ENCODE results near the gene CADM1.

CADM1 gene

DNA sequence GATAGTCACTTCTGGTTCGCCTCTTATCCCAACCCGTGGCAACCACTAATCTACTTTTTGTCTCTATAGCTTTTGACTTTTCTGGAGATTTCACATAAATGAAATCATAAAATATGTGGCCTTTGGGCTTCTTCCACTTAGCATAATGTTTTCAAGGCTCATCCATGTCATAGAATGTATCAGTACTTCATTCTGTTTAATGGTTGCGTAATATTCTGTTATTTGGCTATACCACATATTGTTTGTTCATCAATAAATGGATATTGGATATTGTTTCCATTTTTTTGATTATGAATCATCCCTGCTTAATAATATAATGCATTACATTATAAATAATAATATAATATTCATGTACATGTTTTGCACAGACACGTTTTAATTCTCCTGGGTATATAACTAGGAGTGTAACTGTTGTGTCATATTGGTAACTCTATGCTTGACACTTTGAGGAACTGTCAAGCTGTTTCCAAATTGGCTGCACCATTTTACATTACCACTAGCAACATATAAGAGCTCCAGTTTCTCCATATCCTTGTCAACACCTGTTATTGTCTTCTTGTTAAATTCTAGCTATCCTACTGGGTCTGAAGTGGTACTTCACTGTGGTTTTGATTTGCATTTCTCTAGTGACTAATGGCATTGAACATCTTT is 181.5 kb downstream of the CADM1 start:
- TF ChIP-seq, protein P1, sequence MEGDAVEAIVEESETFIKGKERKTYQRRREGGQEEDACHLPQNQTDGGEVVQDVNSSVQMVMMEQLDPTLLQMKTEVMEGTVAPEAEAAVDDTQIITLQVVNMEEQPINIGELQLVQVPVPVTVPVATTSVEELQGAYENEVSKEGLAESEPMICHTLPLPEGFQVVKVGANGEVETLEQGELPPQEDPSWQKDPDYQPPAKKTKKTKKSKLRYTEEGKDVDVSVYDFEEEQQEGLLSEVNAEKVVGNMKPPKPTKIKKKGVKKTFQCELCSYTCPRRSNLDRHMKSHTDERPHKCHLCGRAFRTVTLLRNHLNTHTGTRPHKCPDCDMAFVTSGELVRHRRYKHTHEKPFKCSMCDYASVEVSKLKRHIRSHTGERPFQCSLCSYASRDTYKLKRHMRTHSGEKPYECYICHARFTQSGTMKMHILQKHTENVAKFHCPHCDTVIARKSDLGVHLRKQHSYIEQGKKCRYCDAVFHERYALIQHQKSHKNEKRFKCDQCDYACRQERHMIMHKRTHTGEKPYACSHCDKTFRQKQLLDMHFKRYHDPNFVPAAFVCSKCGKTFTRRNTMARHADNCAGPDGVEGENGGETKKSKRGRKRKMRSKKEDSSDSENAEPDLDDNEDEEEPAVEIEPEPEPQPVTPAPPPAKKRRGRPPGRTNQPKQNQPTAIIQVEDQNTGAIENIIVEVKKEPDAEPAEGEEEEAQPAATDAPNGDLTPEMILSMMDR (IDR thresholded peaks at IDR 0.05; ENCODE audit: low read depth, low read length, missing control alignments): no peak
- no peak for DNase-seq (ENCODE audit: low read depth)
- in situ Hi-C loops (cut with HindIII; ENCODE audit: low sequenced_read_pairs): no loop called here
- no peak overlapping the region for H3K4me3 ChIP-seq (ENCODE audit: low read depth, low read length)

DNA sequence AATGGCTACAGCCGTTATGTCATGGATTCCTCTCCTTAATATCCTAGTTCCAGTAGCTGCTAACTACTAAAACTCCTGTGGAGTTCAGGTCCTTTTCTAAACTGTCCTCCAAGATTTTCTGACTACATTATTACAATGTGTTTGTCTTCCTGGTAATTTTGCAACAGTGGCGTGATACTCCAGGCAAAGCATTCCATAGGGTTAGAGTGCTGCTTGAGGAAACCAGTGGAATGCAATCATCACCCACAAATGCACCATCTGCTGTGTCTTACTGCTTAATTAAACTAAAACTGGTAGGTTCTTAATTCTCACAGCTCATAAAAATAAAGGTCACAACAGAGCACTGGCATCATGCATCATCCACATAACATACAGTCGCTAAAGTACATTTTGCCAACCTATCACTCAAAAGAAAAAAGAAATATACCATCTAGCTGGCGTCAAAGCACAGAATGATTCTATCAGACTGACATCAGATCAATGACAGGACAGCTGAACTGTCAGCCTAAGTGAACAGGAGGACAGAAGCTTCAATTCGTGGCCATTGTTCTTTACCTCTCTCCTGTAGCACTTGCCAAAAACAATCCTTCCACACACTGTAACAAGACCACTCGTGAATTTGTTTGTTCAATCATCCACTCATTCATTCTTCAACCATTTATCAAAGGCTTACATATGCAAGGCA is 182.5 kb downstream of the CADM1 start:
- in situ Hi-C loops (cut with HindIII; ENCODE audit: low sequenced_read_pairs): no loop called here
- no peak overlapping the region for H3K4me3 ChIP-seq (ENCODE audit: low read depth, low read length)
- TF ChIP-seq, protein P1 (IDR thresholded peaks at IDR 0.05; ENCODE audit: low read depth, low read length, missing control alignments): no peak
- DNase-seq (ENCODE audit: low read depth): peak; percentile 33

DNA sequence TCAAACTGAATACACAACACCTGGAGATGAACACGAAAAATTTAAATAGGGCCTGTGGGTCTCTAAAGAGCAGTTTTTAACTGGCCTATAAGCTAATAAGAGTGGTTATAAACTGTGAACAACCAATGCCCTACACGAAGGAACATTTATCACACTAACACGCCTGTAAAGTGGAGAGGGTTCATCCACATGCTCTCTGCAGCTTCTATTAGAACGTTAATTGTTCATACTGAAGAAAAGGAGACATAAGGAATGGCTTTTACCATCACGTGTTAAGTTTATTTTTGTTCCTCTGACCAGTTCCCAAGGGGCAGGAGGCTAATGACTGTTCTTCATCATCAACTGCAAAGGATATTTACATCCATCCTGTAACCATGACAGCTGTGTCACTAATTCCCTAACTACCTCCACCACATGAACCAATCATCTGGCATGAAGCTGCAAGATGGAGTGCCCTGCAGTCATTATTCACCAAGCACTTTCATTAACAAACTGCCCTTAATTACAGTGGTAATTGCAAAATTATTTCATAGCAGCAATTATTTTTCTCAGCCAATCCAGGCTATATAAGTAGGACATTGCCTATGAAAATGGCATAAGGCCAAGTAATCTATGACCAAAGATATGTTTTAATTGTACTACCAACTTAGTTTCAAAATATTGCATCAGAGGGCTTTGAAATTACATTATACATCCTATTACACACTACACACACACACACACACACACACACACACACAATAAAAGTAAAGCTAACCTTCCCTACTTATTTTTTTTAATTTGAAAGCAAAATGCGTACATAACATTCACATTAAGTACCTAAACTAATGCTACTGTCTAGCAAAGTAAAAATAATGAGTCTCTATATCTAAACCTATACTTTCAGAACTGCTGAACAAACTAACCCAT is 186.7 kb downstream of the CADM1 start:
- TF ChIP-seq, protein P1 (IDR thresholded peaks at IDR 0.05; ENCODE audit: low read depth, low read length, missing control alignments): no peak
- no peak overlapping the region for H3K4me3 ChIP-seq (ENCODE audit: low read depth, low read length)
- in situ Hi-C loops (cut with HindIII; ENCODE audit: low sequenced_read_pairs): no loop called here
- DNase-seq (ENCODE audit: low read depth): no peak

DNA sequence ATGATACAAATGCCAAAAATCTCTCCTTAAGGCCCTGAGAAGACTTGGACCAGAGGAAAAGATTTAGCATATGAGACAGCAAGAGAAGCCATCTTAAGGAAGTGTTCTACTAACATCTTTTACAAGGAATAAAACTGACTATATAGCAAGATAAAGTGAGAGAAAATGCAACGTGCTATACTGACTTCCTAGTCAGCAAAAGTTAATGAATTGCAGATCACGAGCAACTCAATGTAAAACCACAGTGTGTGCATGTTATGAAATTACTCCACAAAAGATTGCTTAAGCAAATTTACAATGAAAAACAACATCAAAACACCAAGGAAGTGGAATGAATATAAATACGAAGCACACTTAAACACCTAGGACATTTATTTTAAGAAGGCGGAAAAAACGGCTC is 187.5 kb downstream of the CADM1 start:
- TF ChIP-seq, protein P1 (IDR thresholded peaks at IDR 0.05; ENCODE audit: low read depth, low read length, missing control alignments): no peak
- H3K4me3 ChIP-seq (ENCODE audit: low read depth, low read length): no peak overlapping the region
- in situ Hi-C loops (cut with HindIII; ENCODE audit: low sequenced_read_pairs): no loop called here
- no peak for DNase-seq (ENCODE audit: low read depth)

DNA sequence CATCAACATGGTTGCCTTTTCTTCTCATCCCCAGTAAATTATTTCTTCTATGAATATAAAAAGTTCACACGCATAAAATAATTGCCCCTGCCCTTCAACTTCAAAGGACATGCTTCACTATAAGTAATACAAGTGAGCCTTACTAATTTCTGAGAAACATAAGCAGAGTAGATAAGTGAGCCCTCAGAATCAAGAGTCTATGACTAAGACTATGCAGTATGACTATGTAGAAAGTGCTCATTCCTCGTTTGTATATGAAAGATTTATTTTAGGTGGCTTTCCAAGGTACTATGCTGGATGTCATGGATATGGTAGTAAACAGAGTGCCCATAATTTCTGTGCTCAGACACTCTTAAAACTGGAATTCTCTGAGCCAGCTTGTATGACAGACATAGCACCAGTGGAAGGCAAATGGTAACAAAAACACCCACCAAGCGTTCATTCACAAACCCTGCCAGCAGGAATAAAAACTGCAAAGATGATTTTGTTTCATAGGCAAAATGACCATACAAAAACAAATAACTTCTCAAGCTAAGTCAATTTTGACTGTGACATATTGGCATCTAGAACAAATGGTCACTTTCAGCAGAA is 189.8 kb downstream of the CADM1 start:
- DNase-seq (ENCODE audit: low read depth): no peak
- in situ Hi-C loops (cut with HindIII; ENCODE audit: low sequenced_read_pairs): no loop called here
- TF ChIP-seq, protein P1 (IDR thresholded peaks at IDR 0.05; ENCODE audit: low read depth, low read length, missing control alignments): no peak
- no peak overlapping the region for H3K4me3 ChIP-seq (ENCODE audit: low read depth, low read length)

DNA sequence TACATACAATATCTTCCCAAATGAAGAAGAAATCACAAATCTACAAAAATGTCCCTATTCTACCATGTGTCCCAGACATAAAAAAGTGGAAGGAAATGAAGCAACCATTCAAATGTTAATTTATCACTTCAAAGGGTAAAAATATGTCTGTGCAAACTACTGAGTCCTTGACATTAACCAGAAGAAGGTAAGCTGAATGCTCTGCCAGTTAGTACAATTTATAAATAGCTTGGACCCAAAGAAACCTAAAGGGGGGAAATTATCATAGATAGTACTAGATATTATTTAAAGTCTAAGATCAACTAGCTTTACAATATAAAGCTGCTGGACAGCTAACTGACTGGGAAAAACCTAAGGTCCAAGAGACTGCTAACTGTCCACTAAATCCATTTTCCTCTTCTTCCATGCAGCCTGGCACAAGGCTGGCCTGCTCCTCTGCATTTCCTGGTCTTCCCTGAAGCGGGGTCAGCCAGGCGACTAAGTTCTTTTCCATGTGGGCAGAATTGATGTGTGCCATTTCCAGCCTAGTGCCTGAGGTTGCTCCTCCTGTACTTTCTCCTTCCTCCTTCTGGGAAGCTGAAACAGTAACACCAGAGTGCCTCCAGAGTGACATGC is 190.9 kb downstream of the CADM1 start:
- in situ Hi-C loops (cut with HindIII; ENCODE audit: low sequenced_read_pairs): no loop called here
- no peak overlapping the region for H3K4me3 ChIP-seq (ENCODE audit: low read depth, low read length)
- TF ChIP-seq, protein P1 (IDR thresholded peaks at IDR 0.05; ENCODE audit: low read depth, low read length, missing control alignments): no peak
- no peak for DNase-seq (ENCODE audit: low read depth)

Measured in astrocyte of the cerebellum (primary cell).